ENCODE measurements around the gene ABHD1.

GRCh38 chr2:27139310-27139709 is 15.7 kb downstream of the ABHD1 start, which contains the start of gene PRR30:
- no peak for TF ChIP-seq CTCF (IDR thresholded peaks at IDR 0.05)
- TF ChIP-seq POLR2A (IDR thresholded peaks at IDR 0.05): no peak

All from vagina (tissue), 2 donors.